Esophagus squamous epithelium (tissue), 5 donors: ENCODE results near the gene TAS2R13. TPM values are rescaled to one million over a fixed set of nuclear protein-coding genes. Genes with fewer than 3 reads are reported as not detected.

Experiments
- DNase-seq: peaks from one replicate; lab custom pipeline; 2025; lab: John Stamatoyannopoulos, UW
- H3K27ac ChIP-seq, 4 donors: fragments of 200-600 bp; sonication (generic); one replicate each; pipeline ENCODE4 v1.5.1; 2016 to 2019; ENCODE audit warnings: mild to moderate bottlenecking in 1 of 4
- H3K27me3 ChIP-seq, 4 donors: fragments of 200-600 bp; sonication (generic); 1 replicate in 3 of 4; 2 replicates in 1 of 4; pipeline versions ENCODE4 v1.5.1 to v1.6.0; 2017 to 2021; ENCODE audit warnings: antibody characterized with exemption in 1 of 4
- H3K36me3 ChIP-seq, 3 donors: fragments of 200-600 bp; sonication (generic); one replicate each; pipeline ENCODE4 v1.5.1; 2016 to 2019
- H3K4me1 ChIP-seq, 3 donors: fragments of 200-600 bp; sonication (generic); one replicate each; pipeline ENCODE4 v1.5.1; 2017 to 2019
- H3K4me3 ChIP-seq, 4 donors: fragments of 200-600 bp; sonication (generic); 1 replicate in 3 of 4; 2 replicates in 1 of 4; pipeline ENCODE4 v1.5.1; 2016 to 2019; ENCODE audit warnings: mild to moderate bottlenecking in 2 of 4, moderate library complexity in 1 of 4
- H3K9me3 ChIP-seq, 3 donors: fragments of 200-600 bp; sonication (generic); one replicate each; pipeline ENCODE4 v1.5.1; 2016 to 2019
- CTCF ChIP-seq, 6 experiments: fragments of 450-650 bp in 4 of 6; fragments of 200-600 bp in 2 of 6; sonication (generic) in 2 of 6; IDR thresholded peaks; one replicate each; pipeline ENCODE4 v1.5.1; 2016 to 2019; ENCODE audit warnings: antibody characterized with exemption in 6 of 6, mild to moderate bottlenecking in 4 of 6, moderate library complexity in 4 of 6
- POLR2A ChIP-seq, 4 donors: fragments of 450-650 bp; IDR thresholded peaks; one replicate each; pipeline ENCODE4 v1.6.1; 2017; ENCODE audit warnings: antibody characterized with exemption in 4 of 4, mild to moderate bottlenecking in 4 of 4, moderate library complexity in 3 of 4
- WGBS, 2 donors: methylation state at CpG; one replicate each; pipeline ENCODE4 v1.1.5; 2018; 5-methylcytosine and 5-hydroxymethylcytosine counted together
- intact Hi-C: fragments of 100-400 bp; cut with DNase I; formaldehyde crosslinking; loops from one replicate; pipeline ENCODE4 v1.15.0; 2022
- total RNA-seq, 4 donors: library from RNA; depleted of rRNA; stranded (reverse); fragments of >200 nt; gene quantifications; one replicate each; pipeline ENCODE4 v1.1.0, GENCODE V29; 2016
- donor health status: DM: yes; HTN: yes; CAD: no.

The TAS2R13 gene
- total RNA-seq, 4 donors from 2014 or later = 0.88 to 2.3 TPM; not detected in 2

- Histone ChIP-seq H3K9me3 (no peaks in the 10 kb centered on the region), H3K4me1 (no peaks in the 10 kb centered on the region), H3K27me3 (no peaks in the 10 kb centered on the region), H3K36me3 (no peaks in the 10 kb centered on the region), H3K27ac (no peak overlapping the region), H3K4me3 (no peak overlapping the region)
- DNase-seq = no peak
- intact Hi-C loops = no loop called here
- TF ChIP-seq CTCF (IDR thresholded peaks at IDR 0.05) (no peak), POLR2A (IDR thresholded peaks at IDR 0.05) (no peak)
Measured at GRCh38 chr12:10889226-10889625, 20.1 kb downstream of the TAS2R13 start.

GRCh38 chr12:10884086-10884725 is 25.2 kb downstream of the TAS2R13 start, which contains the start of gene PRH1:
Gene PRH1 (minus strand): TSS chr12:10884255. CDS start chr12:10884217, 38 bp downstream.
- no peak for DNase-seq
- no peaks in the 10 kb centered on the region for H3K27me3 ChIP-seq
- H3K9me3 ChIP-seq = no peaks in the 10 kb centered on the region
- H3K27ac ChIP-seq = no peak within 1 kb of the TSS
- TF ChIP-seq CTCF (IDR thresholded peaks at IDR 0.05) = no peak
- TF ChIP-seq POLR2A (IDR thresholded peaks at IDR 0.05) = no peak
- no peak within 1 kb of the TSS for H3K4me3 ChIP-seq
- H3K36me3 ChIP-seq = peaks cover 0 to 4% (median 0%) of the 10 kb centered on the region in 3 donors
- intact Hi-C loops = no loop called here
- H3K4me1 ChIP-seq = no peaks in the 10 kb centered on the region
- 92 to 93% methylated on average over 5 to 6 of the region's 6 CpGs for WGBS, 2 donors

GRCh38 chr12:10873378-10873777 is 36.0 kb downstream of the TAS2R13 start:
- WGBS, 2 donors = 57 to 63% methylated on average over 2 of the region's 2 CpGs
- H3K27me3 ChIP-seq = no peaks in the 10 kb centered on the region
- DNase-seq = no peak
- no peaks in the 10 kb centered on the region for H3K4me1 ChIP-seq
- intact Hi-C loops = no loop called here
- H3K9me3 ChIP-seq = no peaks in the 10 kb centered on the region
- H3K36me3 ChIP-seq = peaks cover 0 to 12% (median 0%) of the 10 kb centered on the region in 3 donors
- TF ChIP-seq POLR2A (IDR thresholded peaks at IDR 0.05) = no peak
- H3K27ac ChIP-seq = no peak overlapping the region
- H3K4me3 ChIP-seq = no peak overlapping the region

GRCh38 chr12:10867381-10867780 is 42.0 kb downstream of the TAS2R13 start:
- H3K4me3 ChIP-seq = no peak overlapping the region
- peaks cover 0 to 9% (median 0%) of the 10 kb centered on the region in 3 donors for H3K9me3 ChIP-seq
- no peak for DNase-seq
- intact Hi-C loops = no loop called here
- no peaks in the 10 kb centered on the region for H3K27me3 ChIP-seq
- TF ChIP-seq CTCF (IDR thresholded peaks at IDR 0.05) (peak in 1 of 6 experiments; percentile 23), POLR2A (IDR thresholded peaks at IDR 0.05) (no peak)
- H3K27ac ChIP-seq = no peak overlapping the region
- H3K36me3 ChIP-seq = no peaks in the 10 kb centered on the region
- H3K4me1 ChIP-seq = no peaks in the 10 kb centered on the region
- 92 to 94% methylated on average over 2 of the region's 2 CpGs for WGBS, 2 donors

GRCh38 chr12:10863512-10864218 is 45.7 kb downstream of the TAS2R13 start:
- Histone ChIP-seq H3K9me3 (peaks cover 0 to 23% (median 0%) of the 10 kb centered on the region in 3 donors), H3K36me3 (peaks cover 0 to 4% (median 0%) of the 10 kb centered on the region in 3 donors), H3K27me3 (no peaks in the 10 kb centered on the region), H3K4me3 (no peak overlapping the region), H3K27ac (no peak overlapping the region), H3K4me1 (no peaks in the 10 kb centered on the region)
- intact Hi-C loops = no loop called here
- TF ChIP-seq POLR2A (IDR thresholded peaks at IDR 0.05) (no peak), CTCF (IDR thresholded peaks at IDR 0.05) (no peak)
- no peak for DNase-seq
- 80 to 88% methylated on average over 2 of the region's 2 CpGs for WGBS, 2 donors
